Neural progenitor cell (in vitro differentiated cells): ENCODE data around the gene NCF4. TPM values are rescaled to one million over a fixed set of nuclear protein-coding genes. Genes with fewer than 3 reads are reported as not detected.

ENCODE experiments used
- DNase-seq: peaks from one replicate; pipeline ENCODE4 v3.0.0-alpha.2; 2016; ENCODE audit warnings: low spot score
- H2AFZ ChIP-seq: fragments of 200-600 bp; sonication (generic); replicated peaks from 2 replicates; pipeline ENCODE4 v1.6.1; 2016; ENCODE audit warnings: antibody characterized with exemption
- H3F3A ChIP-seq: fragments of 200-600 bp; sonication (generic); 2 replicates; pipeline ENCODE4 v1.6.1; 2016; ENCODE audit warnings: antibody characterized with exemption, low read depth
- H3K27ac ChIP-seq: fragments of 200-600 bp; sonication (generic); 2 replicates; pipeline ENCODE4 v1.5.1; 2016; ENCODE audit warnings: mild to moderate bottlenecking
- H3K27me3 ChIP-seq: fragments of 200-600 bp; sonication (generic); 2 replicates; pipeline ENCODE4 v1.6.1; 2016; ENCODE audit warnings: mild to moderate bottlenecking, moderate library complexity
- H3K36me3 ChIP-seq: fragments of 200-600 bp; sonication (generic); 2 replicates; pipeline ENCODE4 v1.5.1; 2016
- H3K4me1 ChIP-seq: fragments of 200-600 bp; sonication (generic); 2 replicates; pipeline ENCODE4 v1.6.1; 2016; ENCODE audit warnings: mixed run types
- H3K4me2 ChIP-seq: fragments of 200-600 bp; sonication (generic); 2 replicates; pipeline ENCODE4 v1.6.1; 2016
- H3K4me3 ChIP-seq: fragments of 200-600 bp; sonication (generic); 2 replicates; pipeline ENCODE4 v1.5.1; 2016
- H3K79me2 ChIP-seq: fragments of 200-600 bp; sonication (generic); 2 replicates; pipeline ENCODE4 v1.6.1; 2016; ENCODE audit warnings: low read depth
- H3K9ac ChIP-seq: fragments of 200-600 bp; sonication (generic); 2 replicates; pipeline ENCODE4 v1.6.1; 2016
- H3K9me3 ChIP-seq: fragments of 200-600 bp; sonication (generic); 2 replicates; pipeline ENCODE4 v1.5.1; 2016; ENCODE audit warnings: low read depth
- H4K20me1 ChIP-seq: fragments of 200-600 bp; sonication (generic); 2 replicates; pipeline ENCODE4 v1.6.1; 2016; ENCODE audit warnings: low read depth
- H3K27ac Mint-ChIP-seq: 3 replicates; pipeline ENCODE4 v1.8.0; 2021; ENCODE audit warnings: mixed read lengths
- H3K27me3 Mint-ChIP-seq: 2 replicates; pipeline ENCODE4 v1.8.0; 2022; ENCODE audit warnings: low read depth, mild to moderate bottlenecking, inconsistent platforms, moderate library complexity, mixed read lengths; ENCODE audit not compliant: insufficient read depth
- H3K36me3 Mint-ChIP-seq: 3 replicates; pipeline ENCODE4 v1.8.0; 2021; ENCODE audit warnings: mixed read lengths
- H3K4me1 Mint-ChIP-seq: 3 replicates; pipeline ENCODE4 v1.8.0; 2021; ENCODE audit warnings: mixed read lengths
- H3K4me3 Mint-ChIP-seq: 3 replicates; pipeline ENCODE4 v1.8.0; 2021; ENCODE audit warnings: mild to moderate bottlenecking, moderate library complexity, mixed read lengths
- H3K9me3 Mint-ChIP-seq: 3 replicates; pipeline ENCODE4 v1.8.0; 2020; ENCODE audit warnings: mixed read lengths
- EZH2 ChIP-seq: fragments of 200-600 bp; sonication (generic); IDR thresholded peaks from 2 replicates; pipeline ENCODE4 v1.6.1; 2017; ENCODE audit warnings: antibody characterized with exemption, mild to moderate bottlenecking, moderate library complexity
- EZH2phosphoT487 ChIP-seq: fragments of 200-600 bp; sonication (generic); IDR thresholded peaks from 2 replicates; pipeline ENCODE4 v1.6.1; 2017; ENCODE audit warnings: antibody characterized with exemption
- total RNA-seq: library from RNA; depleted of rRNA; stranded (reverse); fragments of >200 nt; gene quantifications from 2 replicates; pipeline ENCODE4 v1.2.3, GENCODE V29; 2015; ENCODE audit warnings: low replicate concordance
- TF ChIP-seq, protein P1 (sequence below): fragments of 200-600 bp; sonication (generic); IDR thresholded peaks from 2 replicates; pipeline ENCODE4 v1.5.1; 2017; ENCODE audit warnings: antibody characterized with exemption, mild to moderate bottlenecking

The NCF4 gene
- total RNA-seq, 1 donor from 2014 or later = not detected

GRCh38 chr22:36894266-36894665 is 33.5 kb downstream of the NCF4 start:
- Histone ChIP-seq H3K9me3 (no peaks in the 10 kb centered on the region), H3K79me2 (no peaks in the 10 kb centered on the region), H3F3A (no peaks in the 10 kb centered on the region), H3K4me1 (no peaks in the 10 kb centered on the region), H3K4me3 (no peak overlapping the region), H3K27me3 (no peaks in the 10 kb centered on the region), H3K36me3 (no peaks in the 10 kb centered on the region), H4K20me1 (no peaks in the 10 kb centered on the region), H3K9ac (no peak overlapping the region), H3K27ac (no peak overlapping the region), H2AFZ (no peak overlapping the region), H3K4me2 (no peak overlapping the region)
- no peaks in the 10 kb centered on the region for H3K4me1 Mint-ChIP-seq
- H3K27me3 Mint-ChIP-seq = peaks cover 10% of the 10 kb centered on the region
- DNase-seq = no peak
- H3K27ac Mint-ChIP-seq = no peak overlapping the region
- H3K36me3 Mint-ChIP-seq = no peaks in the 10 kb centered on the region
- TF ChIP-seq, protein P1, sequence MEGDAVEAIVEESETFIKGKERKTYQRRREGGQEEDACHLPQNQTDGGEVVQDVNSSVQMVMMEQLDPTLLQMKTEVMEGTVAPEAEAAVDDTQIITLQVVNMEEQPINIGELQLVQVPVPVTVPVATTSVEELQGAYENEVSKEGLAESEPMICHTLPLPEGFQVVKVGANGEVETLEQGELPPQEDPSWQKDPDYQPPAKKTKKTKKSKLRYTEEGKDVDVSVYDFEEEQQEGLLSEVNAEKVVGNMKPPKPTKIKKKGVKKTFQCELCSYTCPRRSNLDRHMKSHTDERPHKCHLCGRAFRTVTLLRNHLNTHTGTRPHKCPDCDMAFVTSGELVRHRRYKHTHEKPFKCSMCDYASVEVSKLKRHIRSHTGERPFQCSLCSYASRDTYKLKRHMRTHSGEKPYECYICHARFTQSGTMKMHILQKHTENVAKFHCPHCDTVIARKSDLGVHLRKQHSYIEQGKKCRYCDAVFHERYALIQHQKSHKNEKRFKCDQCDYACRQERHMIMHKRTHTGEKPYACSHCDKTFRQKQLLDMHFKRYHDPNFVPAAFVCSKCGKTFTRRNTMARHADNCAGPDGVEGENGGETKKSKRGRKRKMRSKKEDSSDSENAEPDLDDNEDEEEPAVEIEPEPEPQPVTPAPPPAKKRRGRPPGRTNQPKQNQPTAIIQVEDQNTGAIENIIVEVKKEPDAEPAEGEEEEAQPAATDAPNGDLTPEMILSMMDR = no peak
- no peak for TF ChIP-seq EZH2
- TF ChIP-seq EZH2phosphoT487 = no peak
- H3K9me3 Mint-ChIP-seq = peaks cover 8% of the 10 kb centered on the region
- no peak overlapping the region for H3K4me3 Mint-ChIP-seq

DNA sequence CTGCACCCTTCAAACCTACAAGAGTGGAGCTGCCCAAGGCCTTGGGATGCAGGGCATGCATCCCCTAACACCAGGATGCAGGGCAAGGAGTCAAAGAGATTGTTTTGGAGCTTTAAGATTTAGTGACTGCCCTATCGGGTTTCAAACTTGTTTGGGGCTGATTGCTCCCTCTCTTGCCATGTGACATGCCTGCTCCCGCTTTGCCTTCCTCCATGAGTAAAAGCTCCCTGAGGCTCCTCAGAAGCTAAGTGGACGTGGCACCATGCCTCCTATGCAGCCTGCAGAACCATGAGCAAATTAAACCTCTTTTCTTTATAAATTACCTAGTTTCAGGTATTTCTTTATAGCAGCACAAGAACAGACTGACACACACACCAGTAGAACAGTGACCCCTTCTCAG is 36.8 kb downstream of the NCF4 start:
- Mint-ChIP-seq H3K9me3 (peaks cover 12% of the 10 kb centered on the region), H3K36me3 (no peaks in the 10 kb centered on the region), H3K4me1 (peaks cover 6% of the 10 kb centered on the region), H3K4me3 (no peak overlapping the region), H3K27ac (no peak overlapping the region), H3K27me3 (peaks cover 12% of the 10 kb centered on the region)
- no peak overlapping the region for H3K9ac ChIP-seq
- peaks cover 5% of the 10 kb centered on the region for H3K4me1 ChIP-seq
- no peaks in the 10 kb centered on the region for H3K79me2 ChIP-seq
- H3K4me3 ChIP-seq = no peak overlapping the region
- H3K4me2 ChIP-seq = no peak overlapping the region
- no peak overlapping the region for H2AFZ ChIP-seq
- DNase-seq = no peak
- H3F3A ChIP-seq = no peaks in the 10 kb centered on the region
- no peaks in the 10 kb centered on the region for H4K20me1 ChIP-seq
- H3K27ac ChIP-seq = no peak overlapping the region
- no peaks in the 10 kb centered on the region for H3K36me3 ChIP-seq
- TF ChIP-seq EZH2 (no peak), EZH2phosphoT487 (no peak)
- TF ChIP-seq, protein P1 = no peak
- no peaks in the 10 kb centered on the region for H3K9me3 ChIP-seq
- no peaks in the 10 kb centered on the region for H3K27me3 ChIP-seq

GRCh38 chr22:36898690-36899089 is 37.9 kb downstream of the NCF4 start:
- no peak overlapping the region for H3K9ac ChIP-seq
- no peaks in the 10 kb centered on the region for H4K20me1 ChIP-seq
- no peaks in the 10 kb centered on the region for H3K36me3 Mint-ChIP-seq
- no peaks in the 10 kb centered on the region for H3K79me2 ChIP-seq
- peaks cover 12% of the 10 kb centered on the region for H3K27me3 Mint-ChIP-seq
- H3K27ac ChIP-seq = no peak overlapping the region
- H3K4me1 Mint-ChIP-seq = peaks cover 6% of the 10 kb centered on the region
- no peak overlapping the region for H3K27ac Mint-ChIP-seq
- no peak overlapping the region for H3K4me3 ChIP-seq
- TF ChIP-seq EZH2 (no peak), EZH2phosphoT487 (no peak)
- TF ChIP-seq, protein P1 = no peak
- H3K9me3 Mint-ChIP-seq = peaks cover 12% of the 10 kb centered on the region
- no peaks in the 10 kb centered on the region for H3K27me3 ChIP-seq
- no peak overlapping the region for H3K4me2 ChIP-seq
- no peak for DNase-seq
- no peak overlapping the region for H2AFZ ChIP-seq
- H3K4me1 ChIP-seq = peaks cover 5% of the 10 kb centered on the region
- no peaks in the 10 kb centered on the region for H3K9me3 ChIP-seq
- no peak overlapping the region for H3K4me3 Mint-ChIP-seq
- H3K36me3 ChIP-seq = no peaks in the 10 kb centered on the region
- no peaks in the 10 kb centered on the region for H3F3A ChIP-seq
